ENCODE measurements around the gene TSHZ3.

GRCh38 chr19:31389874-31390273 is 40.6 kb upstream of the TSHZ3 start:
- TF ChIP-seq CTCF (IDR thresholded peaks at IDR 0.05) (no peak), EP300 (IDR thresholded peaks at IDR 0.05) (no peak), POLR2A (IDR thresholded peaks at IDR 0.05) (no peak)
